Activated CD8-positive, alpha-beta memory T cell treated with anti-CD3 and anti-CD28 coated beads for 48 hours (primary cell): ENCODE data around the gene FZR1.
"Not testable (repeated sequence)": the region's sequence is repeated elsewhere in the genome, so short reads cannot be mapped to it uniquely, and the experiment has no call there.

ENCODE experiments used
- DNase-seq, 3 experiments: peaks; one replicate each; pipeline ENCODE4 v3.0.0-alpha.2; 2020; ENCODE audit warnings: low read depth in 2 of 3, low spot score in 2 of 3

The FZR1 gene

DNA sequence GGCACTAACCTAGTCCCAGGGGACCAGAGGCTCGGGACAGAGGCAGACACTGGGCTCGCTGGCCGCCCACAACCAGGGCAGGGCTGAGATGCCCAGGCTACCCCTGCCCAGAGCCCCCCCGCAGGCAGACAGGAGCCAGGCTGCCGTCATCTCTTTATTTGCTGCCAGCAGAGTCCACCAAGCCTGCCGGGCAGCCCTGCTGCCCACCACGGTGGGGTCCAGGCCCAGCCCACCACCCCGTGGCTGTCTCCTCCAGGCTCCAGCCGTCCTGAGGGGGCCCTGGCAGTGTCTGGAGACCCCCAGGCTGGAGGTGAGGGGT lies 37.9 kb downstream of the FZR1 start:
- DNase-seq = no peak

- DNase-seq = peak; percentile 52 to 96 (median 90)
Observed at GRCh38 chr19:3544742-3545668, 38.9 kb downstream of the FZR1 start.

DNA sequence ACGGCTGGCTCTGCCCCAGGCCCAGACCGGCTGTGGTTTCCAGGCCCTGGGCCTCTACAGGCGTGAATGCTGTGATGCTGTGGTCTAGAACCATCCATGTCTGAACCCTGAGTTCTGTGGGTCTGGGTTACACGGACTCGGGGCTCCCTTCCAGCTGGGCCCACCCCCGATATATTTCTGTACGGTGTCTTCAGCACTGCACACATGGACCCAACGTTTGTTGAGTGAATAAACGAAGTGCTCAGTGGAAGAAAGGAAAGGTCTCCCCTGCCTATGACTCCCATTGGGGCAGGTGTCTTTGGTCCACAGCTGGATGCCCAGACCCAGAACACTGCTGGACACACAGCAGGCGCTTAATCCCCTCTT lies 39.5 kb downstream of the FZR1 start:
- no peak for DNase-seq

GRCh38 chr19:3546119-3546518 lies 40.0 kb downstream of the FZR1 start:
- DNase-seq = no peak

- DNase-seq = no peak
Observed at GRCh38 chr19:3547301-3547731, 41.2 kb downstream of the FZR1 start.

- DNase-seq = no peak
Observed at GRCh38 chr19:3547767-3548282, 41.7 kb downstream of the FZR1 start.

DNA sequence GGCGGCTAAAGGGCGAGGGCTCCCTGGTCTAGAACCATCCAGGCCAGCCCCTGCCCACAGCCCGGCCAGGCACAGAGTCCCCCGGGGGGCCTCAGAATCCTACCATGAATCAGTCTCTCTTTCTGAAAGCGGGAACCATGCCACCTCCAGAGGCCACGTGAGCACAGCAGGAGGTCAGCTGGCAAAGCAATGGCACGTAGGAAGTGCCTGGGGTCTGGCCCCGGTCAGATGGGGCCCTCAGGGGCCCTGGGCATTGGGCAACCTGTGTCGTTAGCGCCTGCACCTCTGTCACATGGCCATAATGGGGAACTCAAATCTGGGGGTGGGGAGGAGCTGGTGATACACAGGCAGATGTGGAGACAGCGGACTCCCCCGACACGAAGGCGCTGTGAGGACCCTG lies 42.5 kb downstream of the FZR1 start:
- DNase-seq = no peak

- DNase-seq = no peak
Observed at GRCh38 chr19:3549816-3550215, 43.7 kb downstream of the FZR1 start.

DNA sequence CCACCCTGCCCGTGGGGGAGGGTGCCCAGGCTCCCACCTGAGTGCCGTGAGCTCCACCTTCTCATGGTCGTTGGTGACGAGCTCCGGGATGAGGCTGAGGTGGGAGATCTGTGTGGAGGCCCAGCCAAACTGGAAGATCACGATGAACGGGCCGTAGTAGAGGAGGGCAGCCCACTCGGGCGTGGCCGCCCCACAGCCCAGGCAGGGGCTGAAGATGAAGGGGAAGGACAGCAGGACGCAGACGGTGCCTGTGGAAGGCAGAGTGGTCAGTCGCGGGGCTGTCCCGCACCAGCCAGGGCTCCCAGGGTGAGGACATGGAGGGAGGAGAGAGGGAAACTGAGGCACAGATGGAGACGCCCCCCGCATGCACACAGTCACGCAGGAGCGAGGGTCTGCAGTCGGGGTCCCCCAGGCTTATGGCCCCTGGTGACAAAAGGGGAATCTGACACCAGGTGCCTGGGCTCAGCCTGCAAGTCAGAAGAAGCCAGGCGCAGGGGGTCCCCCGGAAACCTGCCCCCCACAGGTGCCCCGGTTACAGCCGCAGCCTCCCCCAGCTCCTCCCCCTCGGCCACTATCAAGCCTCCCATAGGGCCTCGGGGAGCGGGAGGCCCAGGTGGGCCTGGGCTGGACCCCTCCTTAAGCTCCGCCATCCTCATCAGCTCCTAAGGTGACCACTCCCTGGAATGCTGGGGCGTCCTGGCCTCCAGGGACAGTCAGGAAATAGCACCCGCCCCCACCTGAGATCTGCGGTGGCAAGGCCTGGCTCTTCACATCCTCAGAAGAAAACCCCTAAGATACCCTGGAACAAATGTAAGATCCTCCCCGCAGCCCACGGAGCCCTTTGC lies 45.1 kb downstream of the FZR1 start:
- DNase-seq = no peak

- DNase-seq = no peak
Observed at GRCh38 chr19:3551792-3552095, 45.6 kb downstream of the FZR1 start.

- no peak for DNase-seq
Observed at GRCh38 chr19:3554254-3555083, 48.4 kb downstream of the FZR1 start.

- DNase-seq = no peak
Observed at GRCh38 chr19:3555653-3556422, 49.7 kb downstream of the FZR1 start.

GRCh38 chr19:3556423-3556977 lies 50.4 kb downstream of the FZR1 start:
- DNase-seq = no peak

DNA sequence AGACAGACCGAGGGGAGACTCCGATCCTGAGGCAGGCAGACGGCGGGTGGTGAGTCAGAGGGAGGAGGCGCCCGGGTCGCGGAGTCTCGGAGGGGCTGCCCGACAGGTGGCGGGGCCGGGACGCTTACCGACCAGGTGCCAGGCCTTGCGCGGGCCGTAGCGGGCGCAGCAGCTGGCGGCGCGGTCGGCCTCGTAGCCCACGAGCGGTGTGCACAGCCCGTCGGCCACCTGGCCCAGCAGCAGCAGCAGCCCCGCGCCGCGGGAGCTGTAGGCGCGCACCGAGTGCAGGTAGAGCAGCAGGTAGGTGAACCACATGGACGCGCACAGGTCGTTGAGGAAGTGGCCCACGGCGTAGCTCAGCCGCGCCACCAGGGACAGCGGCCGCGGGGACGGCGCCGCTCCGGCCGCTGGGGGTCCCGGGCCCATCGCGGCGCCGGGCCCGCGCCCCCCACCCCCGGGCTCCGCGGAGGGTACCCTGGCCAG lies 50.9 kb downstream of the FZR1 start:
- DNase-seq = peak in 2 of 3 experiments; percentile 28 to 42

DNA sequence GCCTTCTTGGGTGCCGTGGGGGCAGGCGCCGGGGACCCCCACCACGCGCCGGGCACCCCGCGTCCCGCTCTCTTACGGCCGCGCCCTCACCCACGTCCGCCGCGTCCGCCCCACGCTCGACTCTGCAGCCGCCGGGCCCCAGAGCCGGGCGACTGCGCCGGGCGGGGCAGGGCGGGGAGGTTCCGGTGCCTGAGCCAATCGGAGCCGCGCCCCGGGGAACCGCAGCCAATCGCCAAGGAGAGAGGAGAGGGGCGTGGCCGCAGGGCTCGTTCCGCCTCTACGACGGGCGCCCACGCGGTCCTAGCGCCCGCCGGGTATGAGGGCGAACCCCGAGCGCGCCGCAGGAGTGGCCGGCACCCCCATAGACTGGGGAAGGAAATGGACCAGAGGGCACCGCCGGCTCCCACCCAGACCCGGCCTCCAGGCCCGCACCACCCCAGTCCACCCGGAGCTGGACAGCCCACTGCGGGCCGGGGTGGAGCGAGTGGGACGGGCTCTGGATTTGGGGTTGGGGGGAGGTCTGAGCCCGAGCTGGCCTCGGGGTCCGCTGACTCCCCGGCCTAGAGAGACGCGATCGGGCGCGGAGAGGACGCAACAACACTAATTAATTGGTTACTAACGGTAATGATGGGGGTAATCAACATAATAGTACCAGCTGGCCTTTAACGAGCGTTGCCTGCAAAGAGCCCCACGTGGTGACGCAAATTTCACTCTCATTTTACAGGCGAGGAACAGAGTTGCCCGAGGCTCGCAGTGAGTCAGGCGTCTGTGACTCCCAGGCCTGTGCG lies 51.5 kb downstream of the FZR1 start, which contains the start of gene MFSD12:
MFSD12 (minus strand) TSS at position 126 of the 788 bp plus-strand sequence. CDS start 183 bp downstream, outside the sequence.
- DNase-seq = peak; percentile 79 to 93 (median 92)

DNA sequence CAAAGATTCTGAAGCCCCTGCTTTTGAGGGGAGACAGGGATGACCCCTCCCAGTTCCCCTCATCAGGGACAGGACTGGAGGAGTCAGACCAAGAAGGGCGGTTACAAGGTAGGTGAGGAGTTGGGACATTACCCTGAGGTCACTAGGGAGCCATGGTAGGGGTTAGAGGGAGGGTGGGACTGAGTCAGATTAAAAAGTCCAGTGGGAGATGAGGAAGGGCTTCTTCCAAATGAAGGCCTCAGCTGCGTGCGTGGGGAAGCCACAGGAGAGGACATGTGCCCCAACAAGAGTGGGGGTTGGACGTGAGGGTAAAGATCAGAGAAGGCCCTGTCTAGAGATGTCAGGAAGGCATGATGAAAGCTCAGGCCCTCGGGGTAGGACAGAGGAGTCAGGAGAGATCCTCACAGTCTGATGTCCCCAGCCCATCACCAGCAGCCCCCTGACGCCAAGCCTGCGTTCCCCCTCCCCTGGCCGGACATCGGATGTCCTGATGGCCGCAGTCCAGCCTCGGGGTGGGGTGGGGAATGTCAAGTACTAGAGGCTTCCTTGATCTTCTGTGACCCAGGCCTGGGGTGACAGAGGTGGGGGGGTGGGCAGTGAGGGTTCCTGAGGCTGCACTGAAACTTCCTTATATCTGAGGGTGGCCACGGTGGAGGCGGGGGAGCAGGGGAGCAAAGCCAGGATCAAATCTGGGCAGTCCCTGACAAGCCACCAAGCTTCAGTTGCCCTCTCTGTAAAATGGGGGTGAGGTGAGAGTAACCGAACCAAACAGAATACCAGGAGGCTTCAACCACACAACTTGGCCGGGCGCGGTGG lies 57.8 kb downstream of the FZR1 start:
- DNase-seq = no peak

DNA sequence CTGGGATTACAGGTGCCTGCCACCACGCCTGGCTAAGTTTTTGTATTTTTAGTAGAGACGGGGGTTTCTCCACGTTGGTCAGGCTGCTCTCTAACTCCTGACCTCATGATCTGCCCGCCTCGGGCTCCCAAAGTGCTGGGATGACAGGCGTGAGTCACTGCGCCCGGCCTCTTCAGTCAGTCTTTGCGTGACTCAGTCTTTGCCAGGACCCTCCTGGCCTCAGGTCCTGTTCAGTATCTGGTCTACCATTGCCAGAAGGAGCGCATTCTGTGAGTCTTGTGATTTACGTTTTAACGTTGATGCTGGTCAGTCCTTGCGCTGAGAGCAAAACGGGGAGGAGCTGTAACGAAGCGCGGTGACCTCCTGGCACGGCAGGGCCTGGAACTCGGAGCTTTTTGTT lies 59.0 kb downstream of the FZR1 start:
- no peak for DNase-seq

DNA sequence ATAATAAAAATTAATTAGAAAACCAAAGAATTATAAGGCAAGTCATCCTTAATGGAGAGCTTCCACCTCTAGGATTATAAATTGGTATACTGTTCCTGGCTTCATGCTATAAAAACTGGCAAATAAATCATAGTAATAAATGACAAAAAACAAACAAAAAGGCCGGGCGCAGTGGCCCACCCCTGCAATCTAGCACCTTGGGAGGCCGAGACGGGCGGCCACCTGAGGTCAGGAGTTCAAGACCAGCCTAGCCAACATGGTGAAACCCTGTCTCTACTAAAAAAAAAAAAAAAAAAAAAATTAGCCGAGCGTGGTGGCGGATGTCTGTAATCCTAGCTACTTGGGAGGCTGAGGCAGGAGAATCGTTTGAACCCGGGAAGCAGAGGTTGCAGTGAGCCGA lies 63.9 kb downstream of the FZR1 start:
- not testable (repeated sequence) for DNase-seq
